ENCODE results near the gene PDE2A. TPM values are rescaled to one million over a fixed set of nuclear protein-coding genes. Genes with fewer than 3 reads are reported as not detected.
A peak's percentile ranks its signal among the peaks of the same experiment; 100 is the strongest.

PDE2A gene
- total RNA-seq, 3 donors from 2014 or later = 23.7 to 85.9 (median 67.0) TPM

DNA sequence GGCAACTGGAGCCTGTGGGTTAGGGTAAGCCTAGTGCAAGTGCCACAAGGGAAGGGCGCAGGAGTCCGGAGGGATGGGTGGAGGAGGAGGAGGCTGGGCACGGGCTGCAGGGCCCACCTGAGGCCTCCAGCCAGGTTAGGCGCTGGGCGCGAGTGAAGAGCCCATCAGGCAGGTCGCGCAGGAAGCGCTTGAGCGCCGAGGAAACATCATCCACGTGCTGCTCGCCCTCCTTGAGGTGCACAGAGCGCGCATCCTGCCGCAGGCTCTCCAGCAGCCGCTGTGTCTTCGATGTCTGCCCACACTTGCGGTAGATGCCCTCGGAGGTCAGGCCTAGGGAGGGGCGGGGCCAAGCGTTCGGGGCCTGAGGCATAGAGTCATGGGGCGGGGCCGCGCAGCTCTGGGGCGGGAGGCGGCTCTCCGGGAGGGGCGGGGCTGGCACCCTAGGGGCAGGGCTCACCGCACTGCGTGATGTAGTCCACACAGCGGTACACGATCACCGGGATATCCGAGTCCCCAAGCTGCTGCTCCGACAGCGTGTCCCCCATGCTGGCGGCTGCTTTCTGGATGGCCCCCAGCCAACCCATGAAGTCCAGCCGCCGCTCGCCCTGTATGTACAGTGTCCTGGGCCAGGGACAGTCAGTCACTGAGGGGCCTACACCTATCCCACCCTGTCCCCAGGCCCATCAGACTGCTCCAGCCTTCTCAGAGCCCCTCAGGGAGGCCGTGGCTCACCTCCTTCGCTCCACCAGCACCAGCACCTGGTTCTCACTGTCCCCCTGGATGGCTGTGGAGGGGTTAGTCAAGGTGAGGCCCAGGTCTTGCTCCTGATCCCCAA lies 22.9 kb upstream of the PDE2A start:
- Histone ChIP-seq H3K9me3 (no peaks in the 10 kb centered on the region), H3K27me3 (no peaks in the 10 kb centered on the region), H3K4me1 (no peaks in the 10 kb centered on the region), H3K4me3 (no peak overlapping the region), H3K36me3 (peaks cover 11% of the 10 kb centered on the region), H3K27ac (peak overlapping the region; percentile 17 to 78)
- intact Hi-C loops (cut with DNase I; ENCODE audit: low total_unique reads) = no loop called here
- no peak for DNase-seq (ENCODE audit: low spot score in 2 of 2)
- TF ChIP-seq POLR2A (IDR thresholded peaks at IDR 0.05) (no peak), POLR2AphosphoS5 (IDR thresholded peaks at IDR 0.05) (no peak), CTCF (IDR thresholded peaks at IDR 0.05) (no peak)

GRCh38 chr11:72695354-72695753 lies 21.1 kb upstream of the PDE2A start:
- H3K4me1 ChIP-seq = no peaks in the 10 kb centered on the region
- H3K36me3 ChIP-seq = peaks cover 11% of the 10 kb centered on the region
- H3K27ac ChIP-seq = peak overlapping the region in 1 of 2 donors; percentile 12
- H3K27me3 ChIP-seq = no peaks in the 10 kb centered on the region
- TF ChIP-seq POLR2A (IDR thresholded peaks at IDR 0.05) = no peak
- TF ChIP-seq CTCF (IDR thresholded peaks at IDR 0.05) = no peak
- TF ChIP-seq POLR2AphosphoS5 (IDR thresholded peaks at IDR 0.05) = no peak
- no peak overlapping the region for H3K4me3 ChIP-seq
- no peaks in the 10 kb centered on the region for H3K9me3 ChIP-seq
- intact Hi-C loops (cut with DNase I; ENCODE audit: low total_unique reads) = no loop called here
- no peak for DNase-seq (ENCODE audit: low spot score in 2 of 2)

DNA sequence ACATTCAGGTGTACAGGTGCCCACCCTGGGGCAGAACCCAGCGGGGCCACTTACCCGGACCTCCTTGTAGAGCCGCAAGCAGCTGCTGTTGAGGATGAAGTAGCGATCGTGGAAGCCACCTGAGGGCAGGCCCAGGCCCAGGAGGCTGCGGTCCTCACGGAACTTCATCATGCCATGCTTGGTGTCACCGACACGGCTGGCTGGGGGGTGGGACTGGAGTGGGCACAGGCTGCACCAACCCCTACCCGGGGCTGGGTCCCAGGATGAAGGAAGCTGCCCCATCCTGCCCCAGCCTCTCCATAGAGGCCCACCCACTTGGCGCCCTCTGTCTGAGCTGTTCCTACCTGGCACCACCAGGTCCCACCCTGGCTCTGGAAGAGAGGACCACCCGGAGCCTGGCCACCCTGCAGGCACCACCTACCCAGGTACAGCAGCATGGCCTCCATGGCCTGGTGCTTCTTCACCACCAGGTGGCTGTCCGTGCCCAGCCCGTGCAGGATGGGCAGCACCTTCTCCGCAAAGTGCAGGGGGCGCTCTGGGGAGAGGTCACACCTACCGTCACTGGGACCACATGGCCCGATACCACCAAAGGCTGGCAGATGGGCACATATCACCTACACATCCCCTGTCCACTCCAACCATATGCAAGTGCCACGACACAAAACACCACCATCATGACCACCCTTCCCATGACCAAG lies 19.2 kb upstream of the PDE2A start:
- Histone ChIP-seq H3K36me3 (peaks cover 11% of the 10 kb centered on the region), H3K4me1 (no peaks in the 10 kb centered on the region), H3K9me3 (no peaks in the 10 kb centered on the region), H3K27ac (peak overlapping the region in 1 of 2 donors; percentile 39), H3K4me3 (no peak overlapping the region), H3K27me3 (no peaks in the 10 kb centered on the region)
- TF ChIP-seq POLR2A (IDR thresholded peaks at IDR 0.05) = no peak
- TF ChIP-seq CTCF (IDR thresholded peaks at IDR 0.05) = no peak
- no peak for TF ChIP-seq POLR2AphosphoS5 (IDR thresholded peaks at IDR 0.05)
- intact Hi-C loops (cut with DNase I; ENCODE audit: low total_unique reads) = no loop called here
- no peak for DNase-seq (ENCODE audit: low spot score in 2 of 2)

DNA sequence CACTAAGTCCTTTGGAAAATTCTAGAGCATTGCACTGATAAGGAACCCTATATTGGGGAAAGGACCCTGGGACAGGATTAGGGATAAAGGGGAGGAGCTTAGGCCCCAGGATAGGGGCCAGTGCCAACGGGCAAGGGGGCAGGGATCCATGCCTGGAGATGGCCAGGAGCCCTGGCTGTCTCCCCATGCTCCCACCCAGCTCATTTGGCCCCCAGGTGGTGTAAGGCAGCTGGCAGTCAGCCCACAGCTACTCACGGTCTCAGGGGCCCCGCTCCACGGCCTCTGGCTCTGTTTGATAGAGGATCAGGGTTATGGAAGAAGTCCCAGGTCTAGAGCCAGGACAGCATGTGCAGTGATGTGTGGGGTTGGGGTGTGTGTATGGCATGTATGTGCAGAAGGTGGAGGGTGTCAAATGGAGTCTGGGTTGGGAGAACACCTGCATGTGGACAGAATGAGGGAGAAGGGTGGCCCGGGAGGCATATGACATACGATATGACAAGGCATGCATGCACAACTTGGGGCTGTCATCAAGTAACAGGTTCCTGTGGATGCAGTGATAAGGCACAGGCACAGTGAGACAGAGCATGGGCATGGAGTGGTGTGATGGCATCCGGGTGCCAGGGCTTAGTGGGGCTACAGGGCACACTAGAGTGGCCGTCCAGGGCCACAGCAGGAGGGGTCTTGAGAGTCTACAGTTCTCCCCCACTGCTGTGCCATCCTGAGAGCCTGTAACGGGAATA lies 18.4 kb upstream of the PDE2A start:
- intact Hi-C loops (cut with DNase I; ENCODE audit: low total_unique reads) = no loop called here
- Histone ChIP-seq H3K27ac (peak overlapping the region in 1 of 2 donors; percentile 39), H3K4me1 (no peaks in the 10 kb centered on the region), H3K27me3 (no peaks in the 10 kb centered on the region), H3K36me3 (peaks cover 11% of the 10 kb centered on the region), H3K9me3 (no peaks in the 10 kb centered on the region), H3K4me3 (no peak overlapping the region)
- DNase-seq (ENCODE audit: low spot score in 2 of 2) = no peak
- TF ChIP-seq POLR2A (IDR thresholded peaks at IDR 0.05) (no peak), POLR2AphosphoS5 (IDR thresholded peaks at IDR 0.05) (no peak), CTCF (IDR thresholded peaks at IDR 0.05) (no peak)

All from breast epithelium (tissue), 4 donors.